GM19035 (cell line): ENCODE data around the gene CUX1.

Experiments
- ATAC-seq: cut with Tn5 transposase; IDR thresholded peaks from one replicate; pipeline ENCODE4 v1.9.1; 2021; ENCODE audit not compliant: unreplicated experiment

CUX1 gene

GRCh38 chr7:101890749-101891523 is 73.5 kb downstream of the CUX1 start:
- no peak for ATAC-seq

GRCh38 chr7:101891936-101892640 is 74.7 kb downstream of the CUX1 start:
- ATAC-seq, result no peak

DNA sequence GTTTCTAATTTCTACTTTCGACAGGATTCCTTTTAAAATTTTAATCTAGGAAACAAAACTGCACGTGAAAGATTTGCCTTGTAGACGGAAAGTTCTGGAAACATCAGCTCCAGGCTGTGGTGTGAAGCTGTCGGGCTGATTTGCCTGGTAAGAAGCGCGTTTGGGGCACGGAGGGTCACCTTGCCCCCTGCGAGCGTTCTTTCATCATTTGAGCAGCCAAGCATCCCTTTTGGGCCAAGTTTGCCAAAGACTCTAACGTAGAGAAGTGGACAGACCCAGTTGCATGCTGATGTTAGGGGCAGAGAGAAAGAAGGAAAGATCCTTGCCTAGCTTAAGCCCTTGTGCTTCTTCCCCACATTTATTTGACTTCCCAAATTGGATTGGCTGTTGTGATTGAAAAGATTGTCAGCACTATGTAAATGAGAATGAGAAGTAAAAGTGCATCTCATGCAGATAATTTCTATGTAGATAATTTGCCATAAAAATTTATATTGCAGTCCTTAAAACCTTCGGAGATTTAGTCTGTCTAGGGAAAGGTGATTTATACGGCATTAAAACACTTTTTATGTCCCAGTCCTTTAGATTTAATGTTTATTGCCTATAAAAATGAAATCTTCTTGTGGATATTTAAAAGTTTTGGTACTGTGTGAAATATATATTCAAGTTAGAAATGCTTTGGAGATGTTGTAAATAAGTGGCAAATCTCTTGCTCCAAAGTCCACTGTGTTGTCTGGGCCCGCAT is 76.1 kb downstream of the CUX1 start:
- ATAC-seq, result no peak

DNA sequence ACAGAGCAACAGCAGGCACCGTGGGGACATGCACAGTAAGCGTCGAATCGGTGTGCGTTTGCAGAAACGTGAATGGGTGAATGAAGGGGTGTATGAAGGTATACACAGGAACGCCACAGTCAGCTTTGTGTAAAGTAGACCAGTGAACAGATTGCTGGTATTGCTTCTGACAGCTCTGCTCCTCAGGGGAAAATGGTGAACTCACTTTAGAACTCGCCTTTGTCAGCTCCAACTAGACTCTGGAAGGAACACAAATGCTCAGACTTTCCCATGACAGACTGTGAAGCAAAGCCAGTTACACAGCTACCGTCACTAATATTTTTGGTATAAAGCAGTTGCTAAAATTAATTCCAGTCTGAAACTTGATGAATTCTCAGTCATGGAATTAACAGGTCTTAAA is 78.9 kb downstream of the CUX1 start:
- ATAC-seq, result no peak

DNA sequence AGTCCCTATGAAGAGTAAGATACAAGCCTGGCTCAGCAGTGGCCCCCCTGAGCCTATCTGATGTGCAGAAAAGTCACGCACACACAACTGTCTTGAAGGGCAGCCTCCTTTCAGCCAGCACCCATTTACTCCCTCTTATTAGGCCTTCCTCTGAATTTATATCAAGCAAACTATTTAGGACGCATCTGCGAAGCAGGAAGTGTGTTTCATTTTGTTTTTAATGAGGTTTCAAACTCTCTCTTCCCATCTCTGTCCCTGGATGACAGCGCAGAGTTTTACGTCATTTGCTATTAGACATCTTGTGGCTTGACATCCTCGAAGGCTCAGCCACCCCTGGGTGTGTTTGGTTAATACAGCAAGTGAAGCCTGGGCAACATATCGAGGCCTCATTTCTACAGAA is 79.5 kb downstream of the CUX1 start:
- no peak for ATAC-seq

DNA sequence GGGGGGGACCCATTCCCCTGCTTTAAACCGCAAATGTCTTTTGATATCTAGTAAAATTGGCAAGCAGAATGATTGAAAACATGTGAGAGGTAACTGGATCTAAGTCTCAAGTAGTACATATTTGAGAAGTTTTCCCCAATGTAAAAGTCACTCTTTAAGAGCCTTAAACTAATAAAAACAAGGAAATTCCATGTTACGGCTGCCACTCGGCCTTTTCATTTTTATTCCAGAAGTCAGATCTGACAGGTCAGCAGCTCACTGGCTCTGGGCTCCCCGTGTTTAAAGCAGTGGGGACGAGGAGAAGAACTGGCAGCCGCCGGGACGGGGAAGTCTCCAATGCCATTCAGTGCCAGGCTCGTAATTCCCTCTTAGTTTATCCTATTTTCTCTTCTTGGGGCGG is 80.7 kb downstream of the CUX1 start:
- no peak for ATAC-seq

- ATAC-seq, result no peak
Measured at GRCh38 chr7:101899616-101900015, 82.2 kb downstream of the CUX1 start.

DNA sequence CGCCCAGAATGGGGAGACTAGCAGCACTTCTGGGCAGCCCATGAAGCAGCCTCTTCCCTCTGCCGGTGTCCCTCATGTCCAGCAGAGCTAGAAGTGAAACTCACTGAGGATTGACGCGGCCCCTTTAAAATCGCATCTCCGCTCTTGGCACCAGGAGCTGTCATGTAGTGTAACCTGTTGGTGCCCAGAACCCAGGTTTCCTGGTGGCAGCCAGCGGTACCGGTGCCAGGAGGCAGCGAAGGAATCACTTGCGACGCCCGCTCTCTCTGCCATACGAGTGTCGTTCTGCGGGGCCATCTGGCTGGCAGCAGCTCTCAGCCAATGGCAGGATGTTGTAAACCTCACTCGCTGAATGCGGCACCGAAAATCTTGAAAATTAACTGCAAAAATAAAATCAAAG is 82.7 kb downstream of the CUX1 start:
- ATAC-seq, result no peak

- ATAC-seq, result no peak
Measured at GRCh38 chr7:101901661-101902491, 84.5 kb downstream of the CUX1 start.

- no peak for ATAC-seq
Measured at GRCh38 chr7:101902680-101903514, 85.5 kb downstream of the CUX1 start.

DNA sequence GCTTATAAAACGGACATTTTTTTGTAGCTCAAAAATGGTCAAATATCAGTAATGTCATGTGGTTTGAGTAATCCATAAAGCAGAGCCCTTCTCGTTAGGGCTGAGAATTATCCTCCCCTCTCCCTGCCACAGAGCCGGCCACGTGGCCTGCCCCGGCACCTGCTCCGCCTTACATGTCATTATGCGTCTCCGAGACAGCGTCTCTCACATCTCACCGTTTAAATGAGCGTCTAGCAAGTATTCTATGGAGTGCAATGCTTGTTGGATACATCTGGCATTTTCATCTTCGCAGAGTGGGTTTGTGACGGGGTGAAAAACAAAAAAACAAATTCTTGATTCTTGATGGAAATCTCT is 86.1 kb downstream of the CUX1 start:
- no peak for ATAC-seq

GRCh38 chr7:101904019-101904418 is 86.6 kb downstream of the CUX1 start:
- ATAC-seq, result no peak

DNA sequence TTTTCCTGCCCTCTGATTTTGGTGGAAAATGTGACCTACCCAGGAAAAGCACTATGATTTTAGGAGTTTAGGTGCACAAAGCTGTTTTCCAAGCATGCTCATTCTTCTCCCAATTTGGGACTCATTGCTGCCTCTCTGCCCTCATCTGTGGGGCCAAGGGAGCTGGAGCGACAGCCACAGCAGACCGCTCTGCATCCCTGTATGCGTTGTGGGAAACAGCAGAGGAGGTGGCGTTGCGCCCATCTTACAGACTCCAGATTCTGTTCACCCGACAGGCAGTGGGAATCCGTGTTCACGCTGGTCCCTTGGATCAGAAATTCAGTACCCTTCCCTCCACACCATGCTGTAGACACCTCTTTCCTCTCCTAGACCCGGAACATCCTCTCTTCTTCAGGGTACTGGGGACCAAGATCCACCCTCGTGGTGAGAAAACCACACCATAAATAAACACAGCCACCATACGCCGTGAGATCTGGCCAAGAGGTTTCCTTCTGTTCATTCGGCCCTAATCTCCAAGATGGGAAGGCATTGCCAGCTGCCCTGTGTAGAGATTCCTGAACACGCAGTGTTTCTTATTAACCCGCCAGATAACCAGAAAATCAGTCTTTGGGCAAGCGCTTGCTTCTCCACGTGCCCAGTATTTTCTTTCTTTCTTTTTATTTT is 87.9 kb downstream of the CUX1 start:
- ATAC-seq, result no peak

- ATAC-seq, result no peak
Measured at GRCh38 chr7:101906291-101907240, 89.1 kb downstream of the CUX1 start.

DNA sequence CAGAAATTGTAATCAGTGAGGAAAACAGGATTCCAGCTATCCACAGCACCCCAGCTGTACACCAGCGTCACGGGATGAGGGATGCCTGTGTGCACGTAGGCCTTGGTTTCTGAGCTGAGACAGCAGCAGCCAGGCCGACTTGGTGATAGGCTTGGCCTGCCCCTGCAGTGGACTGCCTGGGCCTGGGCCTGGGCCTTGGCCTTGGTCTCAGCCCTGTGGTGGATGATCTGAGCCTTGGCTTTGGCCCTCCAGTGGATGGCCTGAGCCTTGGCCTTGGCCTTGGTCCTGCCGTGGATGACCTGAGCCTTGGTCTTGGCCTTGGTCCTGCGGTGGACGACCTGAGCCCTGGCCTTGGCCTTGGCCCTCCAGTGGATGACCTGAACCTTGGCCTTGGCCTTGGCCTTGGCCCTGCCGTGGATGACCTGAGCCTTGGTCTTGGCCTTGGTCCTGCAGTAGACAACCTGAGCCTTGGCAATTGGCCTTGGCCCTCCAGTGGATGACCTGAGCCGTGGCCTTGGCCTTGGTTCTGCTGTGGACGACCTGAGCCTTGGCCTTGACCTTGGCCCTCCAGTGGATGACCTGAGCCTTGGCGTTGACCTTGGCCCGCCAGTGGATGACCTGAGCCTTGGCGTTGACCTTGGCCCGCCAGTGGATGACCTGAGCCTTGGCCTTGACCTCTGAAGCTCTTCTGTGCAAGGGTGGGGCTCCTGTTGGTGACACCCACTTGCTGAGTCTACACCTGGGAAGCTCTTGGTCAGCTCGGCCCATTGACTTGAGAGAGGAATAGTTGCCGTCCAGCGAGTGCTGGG is 93.8 kb downstream of the CUX1 start:
- ATAC-seq, result no peak

GRCh38 chr7:101911800-101912715 is 94.6 kb downstream of the CUX1 start:
- no peak for ATAC-seq

GRCh38 chr7:101912716-101913110 is 95.3 kb downstream of the CUX1 start:
- no peak for ATAC-seq
